Karpas-422 (cell line): ENCODE results near the gene NUCKS1. TPM values are rescaled to one million over a fixed set of nuclear protein-coding genes. Genes with fewer than 3 reads are reported as not detected.

Experiments
- DNase-seq: peaks from one replicate; pipeline ENCODE4 v3.0.0-alpha.2; 2015
- H2AFZ ChIP-seq: fragments of 200-600 bp; sonication (generic); 2 replicates; pipeline ENCODE4 v1.6.1; 2014; ENCODE audit warnings: antibody characterized with exemption, low read length, mixed read lengths
- H3K27ac ChIP-seq: fragments of 200-600 bp; sonication (generic); 2 replicates; pipeline ENCODE4 v1.5.1; 2014; ENCODE audit warnings: mild to moderate bottlenecking, low read length, moderate library complexity
- H3K27me3 ChIP-seq: fragments of 200-600 bp; sonication (generic); 2 replicates; pipeline ENCODE4 v1.6.1; 2014; ENCODE audit warnings: low read length, mixed read lengths
- H3K36me3 ChIP-seq: fragments of 200-600 bp; sonication (generic); 2 replicates; pipeline ENCODE4 v1.6.1; 2014; ENCODE audit warnings: low read length, mixed read lengths; ENCODE audit not compliant: insufficient read depth
- H3K4me1 ChIP-seq: fragments of 200-600 bp; sonication (generic); 2 replicates; pipeline ENCODE4 v1.6.1; 2014; ENCODE audit warnings: mild to moderate bottlenecking, low read length, mixed read lengths
- H3K4me2 ChIP-seq: fragments of 200-600 bp; sonication (generic); 2 replicates; pipeline ENCODE4 v1.6.1; 2014; ENCODE audit warnings: low read length, low read depth, mild to moderate bottlenecking; ENCODE audit not compliant: poor library complexity, severe bottlenecking
- H3K4me3 ChIP-seq: fragments of 200-600 bp; sonication (generic); 2 replicates; pipeline ENCODE4 v1.5.1; 2014; ENCODE audit warnings: mild to moderate bottlenecking, antibody characterized with exemption, low read length, mixed read lengths
- H3K79me2 ChIP-seq: fragments of 200-600 bp; sonication (generic); 2 replicates; pipeline ENCODE4 v1.6.1; 2014; ENCODE audit warnings: mild to moderate bottlenecking, low read length, mixed read lengths
- H3K9ac ChIP-seq: fragments of 200-600 bp; sonication (generic); 2 replicates; pipeline ENCODE4 v1.6.0; 2014; ENCODE audit warnings: low read length
- H3K9me2 ChIP-seq: fragments of 200-600 bp; sonication (generic), shearing (Covaris generic); replicated peaks from 2 replicates; pipeline ENCODE4 v1.6.0; 2014; ENCODE audit warnings: mild to moderate bottlenecking, low read length, moderate library complexity; ENCODE audit not compliant: insufficient read depth
- H3K9me3 ChIP-seq: fragments of 300-700, 200-600 bp; sonication (generic); 2 replicates; pipeline ENCODE4 v1.6.1; 2014; ENCODE audit warnings: low read length, mixed read lengths
- H4K20me1 ChIP-seq: fragments of 200-600 bp; sonication (generic); 2 replicates; pipeline ENCODE4 v1.6.1; 2014; ENCODE audit warnings: mild to moderate bottlenecking, antibody characterized with exemption, low read length, low read depth; ENCODE audit not compliant: insufficient read depth
- total RNA-seq: library from RNA; depleted of rRNA; stranded (reverse); fragments of >200 nt; shearing (Covaris generic); gene quantifications from 2 replicates; pipeline ENCODE4 v1.2.3, GENCODE V29; 2014; ENCODE audit warnings: low replicate concordance

NUCKS1 gene
- total RNA-seq, 1 experiment from 2014 or later = 56.9 TPM

- no peaks in the 10 kb centered on the region for H3K36me3 ChIP-seq
- H3K9me3 ChIP-seq = no peaks in the 10 kb centered on the region
- no peak overlapping the region for H3K27ac ChIP-seq
- no peaks in the 10 kb centered on the region for H4K20me1 ChIP-seq
- no peak for DNase-seq
- no peaks in the 10 kb centered on the region for H3K27me3 ChIP-seq
- no peak overlapping the region for H3K9ac ChIP-seq
- H3K4me3 ChIP-seq = no peak overlapping the region
- H3K4me1 ChIP-seq = peaks cover 4% of the 10 kb centered on the region; the same call in 1 of the 2 replicates
- no peak overlapping the region for H2AFZ ChIP-seq
- H3K9me2 ChIP-seq = no peaks in the 10 kb centered on the region
- H3K79me2 ChIP-seq = no peaks in the 10 kb centered on the region
- no peak overlapping the region for H3K4me2 ChIP-seq
Observed at GRCh38 chr1:205693421-205693991, 56.5 kb downstream of the NUCKS1 start.

DNA sequence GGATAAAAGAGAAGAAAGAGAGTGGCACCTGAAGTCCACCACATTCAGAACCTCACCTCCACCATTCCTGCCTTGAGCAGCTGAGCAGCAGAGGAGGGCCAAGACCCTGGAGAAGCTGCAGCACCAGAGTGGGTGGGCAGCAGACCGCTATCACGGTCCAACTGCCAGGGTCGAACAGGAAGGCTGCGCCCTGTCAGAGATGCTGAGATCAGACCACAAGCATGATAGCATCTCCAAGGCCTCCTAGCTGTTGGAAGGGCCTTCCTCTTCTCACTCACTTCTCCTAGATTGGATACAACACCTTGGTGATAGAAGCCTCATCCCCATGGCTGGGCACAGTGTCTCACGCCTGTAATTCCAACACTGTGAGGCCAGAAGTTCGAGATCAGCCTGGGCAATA lies 57.6 kb downstream of the NUCKS1 start:
- H3K4me3 ChIP-seq = no peak overlapping the region
- no peaks in the 10 kb centered on the region for H4K20me1 ChIP-seq
- H3K79me2 ChIP-seq = no peaks in the 10 kb centered on the region
- no peaks in the 10 kb centered on the region for H3K27me3 ChIP-seq
- H3K4me2 ChIP-seq = no peak overlapping the region
- no peak for DNase-seq
- peaks cover 4% of the 10 kb centered on the region; the same call in 1 of the 2 replicates for H3K4me1 ChIP-seq
- H3K9ac ChIP-seq = no peak overlapping the region
- H3K9me2 ChIP-seq = no peaks in the 10 kb centered on the region
- H3K9me3 ChIP-seq = no peaks in the 10 kb centered on the region
- H3K36me3 ChIP-seq = no peaks in the 10 kb centered on the region
- no peak overlapping the region for H2AFZ ChIP-seq
- H3K27ac ChIP-seq = no peak overlapping the region

DNA sequence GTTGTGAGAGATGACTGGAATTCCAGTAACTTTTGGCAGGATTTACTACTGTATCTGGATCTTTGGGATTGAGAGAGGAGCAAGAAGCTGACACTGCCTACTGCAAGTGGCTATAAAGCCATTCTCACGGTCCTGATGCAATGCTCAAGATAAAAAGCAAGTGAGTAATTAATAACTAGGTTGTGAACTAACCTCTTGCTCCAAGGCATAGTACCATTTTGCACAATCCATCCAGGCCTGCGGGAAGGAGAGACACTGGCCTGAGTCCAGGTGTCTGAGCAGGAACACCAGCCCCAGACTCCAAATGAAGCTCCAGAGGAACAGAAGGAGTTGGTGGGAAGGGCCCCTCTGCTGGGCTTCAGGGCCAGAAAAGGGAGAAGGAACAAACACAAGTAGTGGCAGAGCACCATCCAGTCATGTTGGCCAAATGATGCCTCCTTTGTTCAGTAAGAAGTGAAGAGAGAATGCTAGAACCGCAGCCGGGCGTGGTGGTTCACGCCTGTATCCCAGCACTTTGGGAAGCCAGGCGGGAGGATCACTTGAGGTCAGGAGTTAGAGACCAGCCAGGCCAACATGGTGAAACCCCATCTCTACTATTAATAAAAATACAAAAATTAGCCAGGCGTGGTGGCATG lies 59.7 kb downstream of the NUCKS1 start:
- Histone ChIP-seq H3K9me2 (no peaks in the 10 kb centered on the region), H3K4me1 (peaks cover 4% of the 10 kb centered on the region; the same call in 1 of the 2 replicates), H3K27ac (no peak overlapping the region), H3K9me3 (no peaks in the 10 kb centered on the region), H3K36me3 (no peaks in the 10 kb centered on the region), H4K20me1 (no peaks in the 10 kb centered on the region), H3K4me3 (no peak overlapping the region), H3K27me3 (no peaks in the 10 kb centered on the region), H3K4me2 (no peak overlapping the region), H3K9ac (no peak overlapping the region), H3K79me2 (no peaks in the 10 kb centered on the region), H2AFZ (no peak overlapping the region)
- no peak for DNase-seq

DNA sequence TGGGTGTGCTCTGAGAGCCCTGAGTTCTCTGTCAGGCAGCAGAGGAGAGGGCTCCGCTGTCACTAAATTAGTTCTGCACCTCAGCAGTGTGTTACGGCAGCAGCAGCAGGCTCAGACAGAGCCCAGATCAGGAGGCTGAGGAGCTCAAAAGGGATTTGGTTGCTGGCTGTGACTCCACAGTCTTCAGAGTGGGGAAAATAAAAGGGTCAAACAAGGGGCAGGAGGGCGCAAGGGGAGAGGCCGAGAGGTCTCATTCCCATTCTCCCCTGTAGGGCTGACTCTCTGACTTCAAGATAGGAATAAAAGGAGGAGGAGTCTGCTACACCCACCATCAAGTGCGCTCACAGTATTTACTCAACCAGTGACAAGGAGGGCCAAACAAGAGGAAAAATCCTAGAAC lies 60.5 kb downstream of the NUCKS1 start:
- H3K4me2 ChIP-seq = no peak overlapping the region
- no peaks in the 10 kb centered on the region for H3K79me2 ChIP-seq
- H3K9me2 ChIP-seq = no peaks in the 10 kb centered on the region
- no peak overlapping the region for H3K4me3 ChIP-seq
- no peaks in the 10 kb centered on the region for H3K36me3 ChIP-seq
- H3K9me3 ChIP-seq = no peaks in the 10 kb centered on the region
- no peak for DNase-seq
- no peak overlapping the region for H3K9ac ChIP-seq
- H3K27ac ChIP-seq = no peak overlapping the region
- no peaks in the 10 kb centered on the region for H4K20me1 ChIP-seq
- H3K4me1 ChIP-seq = peaks cover 4% of the 10 kb centered on the region; the same call in 1 of the 2 replicates
- H3K27me3 ChIP-seq = no peaks in the 10 kb centered on the region
- H2AFZ ChIP-seq = no peak overlapping the region

GRCh38 chr1:205688171-205689080 lies 61.6 kb downstream of the NUCKS1 start:
- no peaks in the 10 kb centered on the region for H3K27me3 ChIP-seq
- no peaks in the 10 kb centered on the region for H3K36me3 ChIP-seq
- H3K9ac ChIP-seq = no peak overlapping the region
- H3K9me2 ChIP-seq = no peaks in the 10 kb centered on the region
- H3K4me1 ChIP-seq = no peaks in the 10 kb centered on the region
- no peaks in the 10 kb centered on the region for H4K20me1 ChIP-seq
- no peaks in the 10 kb centered on the region for H3K79me2 ChIP-seq
- H3K4me3 ChIP-seq = no peak overlapping the region
- no peak overlapping the region for H2AFZ ChIP-seq
- H3K27ac ChIP-seq = no peak overlapping the region
- no peaks in the 10 kb centered on the region for H3K9me3 ChIP-seq
- no peak for DNase-seq
- H3K4me2 ChIP-seq = no peak overlapping the region

GRCh38 chr1:205687242-205687641 lies 62.7 kb downstream of the NUCKS1 start:
- Histone ChIP-seq H3K4me2 (no peak overlapping the region), H4K20me1 (no peaks in the 10 kb centered on the region), H3K9me2 (no peaks in the 10 kb centered on the region), H3K4me3 (no peak overlapping the region), H2AFZ (no peak overlapping the region), H3K9me3 (no peaks in the 10 kb centered on the region), H3K27me3 (no peaks in the 10 kb centered on the region), H3K4me1 (no peaks in the 10 kb centered on the region), H3K9ac (no peak overlapping the region), H3K36me3 (no peaks in the 10 kb centered on the region), H3K79me2 (no peaks in the 10 kb centered on the region), H3K27ac (no peak overlapping the region)
- DNase-seq = no peak

- no peak overlapping the region for H3K4me2 ChIP-seq
- H3K27ac ChIP-seq = no peak overlapping the region
- H3K79me2 ChIP-seq = no peaks in the 10 kb centered on the region
- H3K9me3 ChIP-seq = no peaks in the 10 kb centered on the region
- peaks cover 4% of the 10 kb centered on the region for H3K4me1 ChIP-seq
- 0 out of 2 replicates have a peak, but pooled peaks cover 3% of the 10 kb centered on the region for H4K20me1 ChIP-seq
- no peak overlapping the region for H3K9ac ChIP-seq
- H3K27me3 ChIP-seq = no peaks in the 10 kb centered on the region
- no peaks in the 10 kb centered on the region for H3K36me3 ChIP-seq
- H2AFZ ChIP-seq = no peak overlapping the region
- no peaks in the 10 kb centered on the region for H3K9me2 ChIP-seq
- no peak overlapping the region for H3K4me3 ChIP-seq
- no peak for DNase-seq
Observed at GRCh38 chr1:205681364-205681763, 68.6 kb downstream of the NUCKS1 start.
